Activated CD4-positive, alpha-beta T cell treated with anti-CD3 and anti-CD28 coated beads, Interleukin-2, amount 10 ng/mL, durations not matched to agents 24 days and 14 days (primary cell): Measurements from ENCODE around the gene UBE2J1. TPM values are rescaled to one million over a fixed set of nuclear protein-coding genes. Genes with fewer than 3 reads are reported as not detected.

ENCODE experiments used
- DNase-seq: peaks from one replicate; pipeline ENCODE4 v3.0.0; 2022
- H3K27ac Mint-ChIP-seq: one replicate; pipeline ENCODE4 v1.8.0; 2022; ENCODE audit warnings: mild to moderate bottlenecking, mixed read lengths
- H3K27me3 Mint-ChIP-seq: one replicate; pipeline ENCODE4 v1.8.0; 2022; ENCODE audit warnings: mixed read lengths
- H3K36me3 Mint-ChIP-seq: one replicate; pipeline ENCODE4 v1.8.0; 2022; ENCODE audit warnings: low read depth, mild to moderate bottlenecking, mixed read lengths
- H3K4me1 Mint-ChIP-seq: one replicate; pipeline ENCODE4 v1.8.0; 2021; ENCODE audit warnings: mixed read lengths
- H3K4me3 Mint-ChIP-seq: one replicate; pipeline ENCODE4 v1.8.0; 2022; ENCODE audit warnings: mild to moderate bottlenecking, moderate library complexity, mixed read lengths
- H3K9me3 Mint-ChIP-seq: one replicate; pipeline ENCODE4 v1.8.0; 2021; ENCODE audit warnings: mixed read lengths
- intact Hi-C: fragments of 100-400 bp; cut with micrococcal nuclease; formaldehyde crosslinking; loops from one replicate; pipeline ENCODE4 v1.15.1; 2023
- total RNA-seq: library from RNA; stranded (reverse); gene quantifications from 2 replicates; pipeline ENCODE4 v1.2.3, GENCODE V29; 2022

Gene UBE2J1
- total RNA-seq, 1 donor from 2014 or later, result 31.6 TPM

DNA sequence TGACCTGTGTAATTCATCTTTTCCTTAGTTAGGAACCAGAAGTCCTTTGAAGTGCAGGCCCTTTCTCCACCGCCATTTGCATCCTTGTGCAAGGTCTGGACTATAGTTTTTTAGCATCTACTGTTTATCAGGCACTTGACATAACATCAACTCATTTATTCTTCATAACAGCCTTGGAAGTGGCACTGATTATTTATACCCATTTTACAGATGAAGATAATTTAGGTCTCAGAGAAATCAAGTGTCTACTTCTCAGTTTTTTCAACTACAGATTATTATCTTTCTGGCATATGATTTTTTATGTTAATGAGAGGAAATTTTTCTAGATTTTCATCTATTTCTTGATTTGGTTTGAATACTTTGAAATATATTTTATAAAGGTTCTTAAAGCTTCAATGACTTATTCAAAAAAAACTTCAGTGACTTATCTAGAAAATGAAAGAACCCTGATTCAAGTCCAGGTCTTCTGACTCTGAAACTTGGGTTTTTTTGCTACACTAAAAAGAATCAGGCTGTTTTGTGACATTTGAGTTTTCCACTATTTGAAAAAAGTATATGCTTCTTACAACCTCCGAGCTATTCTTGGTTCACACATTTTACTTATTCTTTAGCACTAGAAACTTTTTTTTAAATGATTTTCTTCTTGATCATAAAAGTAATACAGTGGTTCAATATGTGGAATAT, 3.1 kb upstream of the UBE2J1 start:
- no peaks in the 10 kb centered on the region for H3K36me3 Mint-ChIP-seq
- H3K4me1 Mint-ChIP-seq, result peaks cover 52% of the 10 kb centered on the region
- no peaks in the 10 kb centered on the region for H3K9me3 Mint-ChIP-seq
- no peak overlapping the region for H3K4me3 Mint-ChIP-seq
- H3K27ac Mint-ChIP-seq, result peak overlapping the region; percentile 19
- DNase-seq, result no peak
- no peaks in the 10 kb centered on the region for H3K27me3 Mint-ChIP-seq
- intact Hi-C loops, result loop anchor here (2.0 kb wide), 1 partner anchor 57 kb away; the partner anchor contains the start of gene RRAGD

DNA sequence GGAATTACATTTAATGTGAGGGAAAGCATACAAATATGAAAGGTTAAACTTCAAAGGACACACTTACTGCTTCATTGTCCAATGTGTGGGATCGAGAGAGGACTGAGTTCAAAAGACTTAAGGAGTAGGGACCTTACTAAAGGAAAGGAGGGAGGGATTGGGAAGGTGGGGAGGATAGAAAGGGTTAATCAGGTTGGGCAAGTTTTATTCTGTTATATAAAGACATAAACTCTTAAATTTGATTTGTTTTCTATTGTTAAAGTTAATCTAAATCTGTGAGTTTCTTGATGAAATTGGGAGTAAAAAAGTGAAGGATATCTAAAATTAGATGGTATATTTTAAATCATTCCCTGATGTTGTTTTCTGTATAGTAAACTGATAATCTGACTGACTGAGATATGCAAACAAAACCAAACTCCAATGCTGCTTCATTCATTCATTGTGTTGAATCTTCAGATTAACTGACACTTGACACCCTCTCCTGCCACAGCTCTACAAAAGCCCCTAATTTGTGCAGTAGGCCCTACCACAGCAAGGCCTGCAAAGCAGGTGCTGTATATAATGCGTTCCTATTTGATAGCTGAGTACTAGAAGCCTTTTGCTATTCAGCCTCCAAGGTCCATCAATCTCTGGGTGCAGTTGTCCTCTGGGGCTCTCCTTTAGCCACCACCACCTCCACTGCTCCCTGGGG, 1.3 kb upstream of the UBE2J1 start:
- H3K9me3 Mint-ChIP-seq, result no peaks in the 10 kb centered on the region
- no peaks in the 10 kb centered on the region for H3K27me3 Mint-ChIP-seq
- H3K4me1 Mint-ChIP-seq, result peaks cover 62% of the 10 kb centered on the region
- peak overlapping the region; percentile 91 for H3K4me3 Mint-ChIP-seq
- intact Hi-C loops, result loop anchor here (2.0 to 5.0 kb wide), 4 partner anchors 207 to 1652 kb away; partner anchors contain the start of genes AKIRIN2, CASP8AP2, MAP3K7 and PM20D2
- peaks cover 12% of the 10 kb centered on the region for H3K36me3 Mint-ChIP-seq
- peak overlapping the region; percentile 89 for H3K27ac Mint-ChIP-seq
- no peak for DNase-seq

DNA sequence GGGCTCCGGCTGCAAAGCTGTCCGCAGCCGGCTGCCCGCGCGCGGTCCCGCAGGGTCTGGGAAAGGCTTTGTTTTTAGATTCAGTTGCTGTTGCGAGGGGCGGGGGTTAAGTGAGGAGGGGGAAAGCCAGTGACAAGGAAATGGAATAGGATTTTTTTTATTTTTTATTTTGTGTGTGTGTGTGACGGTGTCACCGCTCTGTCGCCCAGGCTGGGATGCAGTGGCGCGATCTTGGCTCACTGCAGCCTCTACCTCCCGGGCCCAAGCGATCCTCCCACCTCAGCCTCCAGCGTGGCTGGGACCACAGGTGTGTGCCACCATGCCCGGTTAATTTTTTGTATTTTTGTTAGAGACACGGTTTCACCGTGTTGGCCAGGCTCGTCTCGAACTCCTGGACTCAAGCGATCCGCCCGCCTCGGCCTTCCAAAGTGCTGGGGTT, 615 bp upstream of the UBE2J1 start:
- peaks cover 12% of the 10 kb centered on the region for H3K36me3 Mint-ChIP-seq
- H3K4me3 Mint-ChIP-seq, result peak overlapping the region; percentile 91
- no peaks in the 10 kb centered on the region for H3K27me3 Mint-ChIP-seq
- no peak for DNase-seq
- intact Hi-C loops, result loop anchor here (2.0 to 5.0 kb wide), 4 partner anchors 206 to 1651 kb away; partner anchors contain the start of genes AKIRIN2, CASP8AP2, MAP3K7 and PM20D2
- H3K9me3 Mint-ChIP-seq, result no peaks in the 10 kb centered on the region
- H3K27ac Mint-ChIP-seq, result peak overlapping the region; percentile 89
- peaks cover 67% of the 10 kb centered on the region for H3K4me1 Mint-ChIP-seq

GRCh38 chr6:89351671-89352277, 748 bp downstream of the UBE2J1 start:
- peak overlapping the region; percentile 91 for H3K4me3 Mint-ChIP-seq
- intact Hi-C loops, result loop anchor here (1.0 to 5.0 kb wide), 8 partner anchors 21 to 1649 kb away; partner anchors contain the start of genes AKIRIN2, CASP8AP2, MAP3K7 and PM20D2
- H3K27ac Mint-ChIP-seq, result peak overlapping the region; percentile 94
- no peaks in the 10 kb centered on the region for H3K27me3 Mint-ChIP-seq
- peaks cover 12% of the 10 kb centered on the region for H3K36me3 Mint-ChIP-seq
- no peaks in the 10 kb centered on the region for H3K9me3 Mint-ChIP-seq
- no peak for DNase-seq
- peaks cover 63% of the 10 kb centered on the region for H3K4me1 Mint-ChIP-seq

- H3K9me3 Mint-ChIP-seq, result no peaks in the 10 kb centered on the region
- H3K36me3 Mint-ChIP-seq, result peaks cover 12% of the 10 kb centered on the region
- H3K27ac Mint-ChIP-seq, result peak overlapping the region; percentile 94
- H3K27me3 Mint-ChIP-seq, result no peaks in the 10 kb centered on the region
- intact Hi-C loops, result loop anchor here (1.0 to 5.0 kb wide), 5 partner anchors 10 to 1648 kb away; partner anchors contain the start of genes AKIRIN2, CASP8AP2, MAP3K7 and RNGTT
- H3K4me1 Mint-ChIP-seq, result peaks cover 55% of the 10 kb centered on the region
- H3K4me3 Mint-ChIP-seq, result peak overlapping the region; percentile 91
- peak; percentile 68 for DNase-seq
Measured at GRCh38 chr6:89350281-89350966, 2.1 kb downstream of the UBE2J1 start.

- peaks cover 16% of the 10 kb centered on the region for H3K36me3 Mint-ChIP-seq
- H3K4me3 Mint-ChIP-seq, result no peak overlapping the region
- H3K27ac Mint-ChIP-seq, result no peak overlapping the region
- no peak for DNase-seq
- H3K27me3 Mint-ChIP-seq, result no peaks in the 10 kb centered on the region
- H3K9me3 Mint-ChIP-seq, result no peaks in the 10 kb centered on the region
- peaks cover 55% of the 10 kb centered on the region for H3K4me1 Mint-ChIP-seq
- intact Hi-C loops, result no loop called here
Measured at GRCh38 chr6:89348372-89348771, 4.2 kb downstream of the UBE2J1 start.

DNA sequence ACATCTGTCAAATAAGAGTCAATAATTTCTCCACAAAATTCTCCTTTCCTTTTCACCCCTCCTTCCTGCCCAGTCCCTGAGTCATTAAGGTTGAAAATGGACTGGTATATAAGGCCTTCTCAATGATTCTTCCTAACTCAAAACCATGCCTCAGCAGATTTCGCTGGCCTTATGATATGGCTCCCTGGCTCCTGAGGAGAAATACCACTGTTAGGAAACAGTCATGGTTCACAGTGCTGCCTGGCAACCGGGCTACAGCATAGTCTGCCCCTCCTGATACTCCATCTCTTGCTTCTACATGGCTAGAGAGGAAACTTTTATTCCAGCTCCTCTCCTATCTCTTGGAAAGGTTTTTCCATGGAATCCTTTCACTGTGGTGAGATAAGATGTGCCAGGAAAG, 4.7 kb downstream of the UBE2J1 start:
- Mint-ChIP-seq H3K27ac (no peak overlapping the region), H3K27me3 (no peaks in the 10 kb centered on the region), H3K9me3 (no peaks in the 10 kb centered on the region), H3K4me3 (no peak overlapping the region), H3K4me1 (peaks cover 54% of the 10 kb centered on the region), H3K36me3 (peaks cover 16% of the 10 kb centered on the region)
- DNase-seq, result no peak
- intact Hi-C loops, result no loop called here

GRCh38 chr6:89346433-89346832, 6.1 kb downstream of the UBE2J1 start:
- H3K36me3 Mint-ChIP-seq, result peaks cover 19% of the 10 kb centered on the region
- intact Hi-C loops, result no loop called here
- no peak for DNase-seq
- no peaks in the 10 kb centered on the region for H3K9me3 Mint-ChIP-seq
- peaks cover 50% of the 10 kb centered on the region for H3K4me1 Mint-ChIP-seq
- H3K27me3 Mint-ChIP-seq, result no peaks in the 10 kb centered on the region
- no peak overlapping the region for H3K4me3 Mint-ChIP-seq
- H3K27ac Mint-ChIP-seq, result no peak overlapping the region

DNA sequence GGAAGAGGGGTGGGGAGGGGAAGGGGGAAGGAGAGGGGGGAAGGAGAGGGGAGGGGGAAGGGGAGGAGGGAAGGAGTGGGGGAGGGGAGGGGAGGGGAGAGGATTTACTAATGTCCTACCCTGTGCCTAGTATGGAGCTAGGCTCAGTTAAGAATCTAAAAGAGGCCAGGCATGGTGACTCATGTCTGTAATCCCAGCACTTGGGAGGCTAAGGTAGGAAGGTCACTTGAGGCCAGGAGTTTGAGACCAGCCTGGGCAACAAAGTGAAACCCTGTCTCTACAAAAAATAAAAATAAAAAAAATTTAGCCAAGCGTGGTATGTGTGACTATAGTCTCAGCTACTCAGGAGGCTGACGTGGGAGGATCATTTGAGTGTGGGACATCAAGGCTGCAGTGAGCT, 13.0 kb downstream of the UBE2J1 start:
- Mint-ChIP-seq H3K9me3 (no peaks in the 10 kb centered on the region), H3K27ac (no peak overlapping the region), H3K36me3 (peaks cover 35% of the 10 kb centered on the region), H3K27me3 (no peaks in the 10 kb centered on the region), H3K4me3 (no peak overlapping the region), H3K4me1 (peaks cover 14% of the 10 kb centered on the region)
- intact Hi-C loops, result no loop called here
- DNase-seq, result no peak

DNA sequence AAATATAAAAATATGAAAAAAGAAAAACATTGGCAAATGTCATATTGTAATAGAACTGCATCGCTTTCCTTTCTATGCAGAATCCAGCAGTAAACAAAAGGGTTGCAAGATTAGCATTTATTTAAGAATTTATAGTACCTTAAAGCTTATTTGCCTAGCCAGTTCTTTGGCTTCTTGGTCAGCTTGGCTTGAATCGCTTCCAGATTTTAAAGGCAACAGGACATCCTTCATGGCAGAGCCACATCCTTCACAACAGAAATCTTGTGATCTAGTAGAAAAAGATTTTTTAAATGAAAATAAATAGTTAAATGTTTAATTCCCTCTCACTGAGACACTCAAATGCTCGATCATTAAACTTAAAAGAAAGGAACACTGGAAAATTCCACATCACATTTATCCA, 17.4 kb downstream of the UBE2J1 start:
- no peaks in the 10 kb centered on the region for H3K9me3 Mint-ChIP-seq
- H3K4me1 Mint-ChIP-seq, result peaks cover 6% of the 10 kb centered on the region
- no peaks in the 10 kb centered on the region for H3K27me3 Mint-ChIP-seq
- no peak overlapping the region for H3K27ac Mint-ChIP-seq
- no peak overlapping the region for H3K4me3 Mint-ChIP-seq
- no peak for DNase-seq
- intact Hi-C loops, result no loop called here
- H3K36me3 Mint-ChIP-seq, result peaks cover 43% of the 10 kb centered on the region

DNA sequence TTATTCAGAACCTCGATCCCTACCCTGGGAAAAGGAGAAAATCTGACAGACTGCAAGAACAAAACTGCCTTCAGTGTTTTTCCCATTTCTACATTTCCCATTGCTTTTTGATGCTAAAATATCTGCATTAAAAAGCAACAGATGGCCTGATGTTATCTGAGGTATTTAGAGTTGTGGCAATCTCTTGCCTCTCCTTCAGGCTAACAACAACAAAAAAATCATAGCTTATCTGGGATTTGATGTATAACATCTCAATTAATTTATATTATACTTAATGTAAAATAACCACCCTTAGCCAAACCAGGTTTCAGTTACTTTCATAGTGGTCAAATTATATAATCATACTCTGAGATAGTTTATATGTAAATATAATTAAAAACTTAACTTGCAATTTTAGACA, 21.6 kb downstream of the UBE2J1 start:
- DNase-seq, result no peak
- Mint-ChIP-seq H3K27ac (no peak overlapping the region), H3K9me3 (no peaks in the 10 kb centered on the region), H3K4me1 (peaks cover 5% of the 10 kb centered on the region), H3K36me3 (peaks cover 49% of the 10 kb centered on the region), H3K27me3 (no peaks in the 10 kb centered on the region), H3K4me3 (no peak overlapping the region)
- intact Hi-C loops, result no loop called here

DNA sequence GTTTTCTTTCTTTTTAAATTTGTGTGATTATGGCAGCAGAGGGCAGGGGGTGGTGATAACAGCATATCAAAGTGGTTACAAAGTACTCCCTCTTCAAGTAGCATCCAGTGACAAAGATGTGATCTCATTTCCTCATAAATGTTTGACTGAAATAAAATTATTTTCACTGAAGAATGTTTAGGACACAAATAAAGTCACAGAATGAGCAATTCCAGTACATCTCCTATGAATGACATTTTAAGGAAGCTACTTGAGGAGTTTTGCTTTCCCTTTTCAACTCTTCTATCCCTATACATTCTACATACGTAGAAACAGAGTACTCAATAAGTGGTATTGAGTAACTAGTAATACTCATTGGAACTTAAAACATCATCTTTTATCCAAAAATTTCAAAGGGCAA, 23.5 kb downstream of the UBE2J1 start:
- Mint-ChIP-seq H3K27me3 (no peaks in the 10 kb centered on the region), H3K27ac (no peak overlapping the region), H3K9me3 (no peaks in the 10 kb centered on the region), H3K4me3 (no peak overlapping the region), H3K36me3 (peaks cover 53% of the 10 kb centered on the region), H3K4me1 (peaks cover 5% of the 10 kb centered on the region)
- DNase-seq, result no peak
- intact Hi-C loops, result no loop called here

- Mint-ChIP-seq H3K36me3 (peaks cover 52% of the 10 kb centered on the region), H3K27me3 (no peaks in the 10 kb centered on the region), H3K4me1 (peaks cover 1% of the 10 kb centered on the region), H3K27ac (no peak overlapping the region), H3K9me3 (no peaks in the 10 kb centered on the region), H3K4me3 (no peak overlapping the region)
- no peak for DNase-seq
- intact Hi-C loops, result no loop called here
Measured at GRCh38 chr6:89324304-89324703, 28.2 kb downstream of the UBE2J1 start.
